Left forelimb (tissue), 1 donor: ENCODE measurements around the gene ZNF236.
"Not testable (repeated sequence)": the region's sequence is repeated elsewhere in the genome, so short reads cannot be mapped to it uniquely, and the experiment has no call there.

Experiments
- DNase-seq: peaks from one replicate; pipeline ENCODE4 v3.0.0-alpha.2; 2018; ENCODE audit warnings: low spot score

ZNF236 gene

DNA sequence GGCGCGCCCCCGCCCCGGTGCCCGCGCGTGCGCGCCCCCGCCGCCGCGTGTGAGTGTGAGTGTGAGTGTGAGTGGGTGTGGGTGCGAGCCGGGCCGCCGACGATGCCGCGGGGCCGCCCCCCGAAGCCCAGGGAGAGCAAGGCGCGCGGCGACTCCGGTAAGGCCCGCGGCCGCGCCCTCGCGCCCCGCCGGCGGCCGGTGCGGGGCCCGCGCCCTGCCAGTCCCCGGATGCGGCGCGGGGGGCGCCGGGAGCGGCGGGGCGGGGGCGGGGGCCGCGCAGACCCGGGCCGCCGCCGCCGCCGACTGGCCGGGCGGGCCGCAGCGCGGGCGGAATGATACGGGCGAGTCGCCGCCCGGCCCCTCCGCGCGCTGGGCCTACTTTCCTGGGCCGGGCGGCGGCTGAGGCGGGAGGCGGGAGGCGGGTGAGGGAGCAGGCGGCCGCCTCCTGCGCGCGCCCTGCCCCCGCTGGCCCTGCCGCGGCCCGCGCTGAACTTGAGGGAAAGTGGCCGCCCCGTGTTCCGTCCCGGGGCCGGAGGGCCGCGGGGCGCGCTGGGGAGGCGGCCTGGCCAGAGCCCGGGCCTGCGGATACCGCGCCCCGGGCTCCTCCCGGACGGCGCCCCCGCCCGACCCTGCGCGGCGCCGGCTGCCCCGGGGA lies at the start of gene ZNF236:
ZNF236 (plus strand) TSS at position 52 of the 655 bp plus-strand sequence; CDS start at position 103, 51 bp downstream.
- DNase-seq, result peak; percentile 84

DNA sequence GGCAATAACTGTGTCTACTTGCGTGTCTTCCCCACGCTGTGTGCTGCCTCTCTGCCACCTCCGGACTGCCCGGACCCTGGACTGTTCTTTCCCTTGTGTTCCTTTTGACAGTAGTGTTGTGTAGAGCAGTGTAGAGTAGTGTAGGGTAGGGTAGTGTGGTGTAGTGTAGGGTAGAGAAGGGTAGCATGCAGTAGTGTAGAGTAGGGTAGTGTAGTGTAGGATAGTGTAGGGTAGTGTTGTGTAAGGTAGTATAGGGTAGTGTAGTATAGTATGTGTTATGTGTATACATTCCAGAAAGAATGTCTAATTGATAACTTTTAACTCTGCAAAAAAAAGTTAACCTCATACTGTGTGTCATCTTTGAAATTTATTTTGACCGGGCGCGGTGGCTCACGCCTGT lies 49.7 kb upstream of the ZNF236 start:
- DNase-seq, result no peak

DNA sequence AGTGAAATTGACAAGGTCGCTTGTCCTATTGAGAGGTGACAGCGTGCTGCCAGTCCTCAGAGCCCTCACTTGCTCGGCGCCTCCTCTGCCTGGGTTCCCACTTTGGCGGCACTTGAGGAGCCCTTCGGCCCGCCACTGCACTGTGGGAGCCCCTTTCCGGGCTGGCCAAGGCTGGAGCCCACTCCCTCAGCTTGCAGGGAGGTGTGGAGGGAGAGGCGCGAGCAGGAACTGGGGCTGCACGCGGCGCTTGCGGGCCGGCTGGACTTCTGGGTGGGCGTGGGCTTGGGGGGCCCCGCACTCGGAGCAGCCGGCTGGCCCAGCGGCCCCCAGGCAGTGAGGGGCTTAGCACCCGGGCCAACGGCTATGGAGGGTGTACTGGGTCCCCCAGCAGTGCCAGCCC lies 45.3 kb upstream of the ZNF236 start:
- not testable (repeated sequence) for DNase-seq

DNA sequence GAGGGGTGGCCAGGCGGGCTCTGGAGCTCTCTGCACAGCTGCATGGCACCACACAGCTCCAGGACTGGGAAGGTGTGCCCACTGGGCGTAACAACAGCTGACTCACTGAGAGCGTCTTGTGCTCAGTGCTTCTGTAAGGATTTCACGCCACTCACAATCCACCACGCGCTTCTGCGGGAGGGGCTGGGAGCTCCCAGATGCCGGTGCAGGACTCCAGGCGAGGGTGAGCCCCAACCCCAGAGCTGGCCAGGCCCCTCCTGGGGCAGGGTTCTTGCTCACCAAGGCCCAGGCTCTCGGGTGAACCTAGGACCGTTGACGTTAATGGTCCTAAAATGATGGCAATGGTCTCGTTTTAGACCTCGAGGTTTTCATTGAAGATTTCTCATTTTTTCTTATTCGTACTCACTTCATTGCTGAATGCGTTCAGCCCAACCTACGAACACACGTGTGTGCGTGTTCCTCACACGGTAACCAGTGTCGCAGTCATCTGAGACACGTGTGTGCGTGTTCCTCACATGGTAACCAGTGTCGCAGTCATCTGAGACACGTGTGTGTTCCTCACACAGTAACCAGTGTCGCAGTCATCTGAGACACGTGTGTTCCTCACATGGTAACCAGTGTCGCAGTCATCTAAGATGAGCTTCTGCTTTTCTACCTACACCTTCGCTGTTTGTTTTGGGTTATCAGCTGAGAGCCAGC lies 38.4 kb upstream of the ZNF236 start:
- no peak for DNase-seq

DNA sequence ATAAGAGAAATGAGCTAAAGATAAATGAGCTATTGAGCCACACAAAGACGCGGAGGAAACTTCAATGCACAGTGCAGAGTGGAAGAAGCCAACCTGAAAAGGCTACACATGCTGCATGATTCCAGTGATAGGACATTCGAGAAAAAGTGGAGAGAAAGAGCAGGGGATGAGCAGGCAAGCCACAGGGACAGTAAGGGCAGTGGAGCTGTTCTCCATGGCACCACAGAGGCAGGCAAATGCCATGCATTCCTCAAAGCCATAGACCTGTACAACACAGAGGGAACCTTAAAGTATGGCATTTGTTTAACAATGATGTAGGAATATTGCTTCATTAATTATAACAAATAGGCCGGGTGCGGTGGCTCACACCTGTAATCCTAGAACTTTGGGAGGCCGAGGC lies 36.5 kb upstream of the ZNF236 start:
- DNase-seq, result no peak

DNA sequence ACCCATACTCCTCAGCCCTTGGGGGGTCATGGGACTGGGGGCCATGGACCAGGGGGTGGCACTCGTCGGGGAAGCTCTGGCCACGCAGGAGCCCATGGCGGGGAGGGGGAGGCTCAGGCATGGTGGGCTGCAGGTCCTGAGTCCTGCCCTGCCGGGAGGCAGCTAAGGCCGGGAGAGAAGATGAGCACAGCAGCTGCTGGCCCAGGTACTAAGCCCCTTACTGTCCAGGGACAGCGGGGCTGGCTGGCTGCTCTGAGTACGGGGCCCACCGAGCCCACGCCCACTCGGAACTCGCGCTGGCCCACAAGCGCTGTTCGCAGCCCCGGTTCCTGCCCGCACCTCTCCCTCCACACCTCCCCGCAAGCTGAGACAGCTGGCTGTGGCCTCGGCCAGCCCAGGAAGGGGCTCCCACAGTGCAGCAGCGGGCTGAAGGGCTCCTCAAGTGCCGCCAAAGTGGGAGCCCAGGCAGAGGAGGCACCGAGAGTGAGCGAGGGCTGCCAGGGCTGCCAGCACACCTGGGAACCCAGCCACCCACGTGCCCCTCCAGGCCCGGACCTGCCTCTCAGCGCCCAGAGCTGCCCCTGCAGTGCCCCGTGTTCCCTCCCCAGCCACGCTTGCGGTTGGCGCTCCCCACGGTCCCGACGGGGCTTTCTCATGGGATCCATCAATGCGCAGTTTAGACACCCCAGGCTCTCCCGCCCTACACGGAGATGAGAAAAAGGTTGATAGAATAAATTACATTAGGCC lies 33.6 kb upstream of the ZNF236 start:
- DNase-seq, result no peak

DNA sequence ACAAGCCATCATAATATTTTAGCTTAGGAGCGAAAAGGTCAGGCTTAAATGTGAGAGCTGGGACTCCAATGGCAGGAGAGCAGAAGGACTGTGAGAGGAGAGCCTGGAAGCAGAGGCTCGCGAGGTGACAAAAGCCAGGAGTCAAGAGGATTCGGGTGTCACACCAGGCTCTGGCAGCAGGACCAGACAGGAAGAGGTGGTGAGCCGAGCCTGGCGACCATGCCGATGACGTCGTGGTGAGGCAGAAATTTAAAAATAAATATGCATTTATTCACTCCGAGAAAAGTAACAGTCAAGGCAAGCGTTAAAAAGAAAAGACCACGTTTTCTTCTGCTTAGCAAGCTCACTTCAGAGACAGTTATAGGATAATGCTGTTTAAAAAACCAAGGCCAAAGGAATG lies 31.3 kb upstream of the ZNF236 start:
- DNase-seq, result no peak

DNA sequence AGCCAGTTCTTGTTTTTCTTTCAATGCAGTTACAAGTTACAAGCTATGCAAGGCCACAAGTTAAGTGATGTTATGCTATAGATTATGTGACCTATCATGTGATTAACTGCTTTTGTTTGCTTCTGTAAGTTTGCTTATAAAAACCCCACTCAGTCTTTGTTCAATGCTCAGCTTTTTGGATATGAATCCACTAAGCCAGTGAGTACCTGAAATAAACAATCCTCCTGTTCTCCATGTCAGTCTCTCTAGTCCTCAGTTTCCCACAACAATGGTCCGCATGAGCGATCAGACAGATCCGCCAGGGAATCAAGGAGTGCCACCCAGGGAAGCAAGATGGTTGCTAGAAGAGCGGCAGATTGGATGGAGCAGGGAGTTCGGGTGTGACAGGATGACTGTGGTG lies 30.7 kb upstream of the ZNF236 start:
- DNase-seq, result no peak

DNA sequence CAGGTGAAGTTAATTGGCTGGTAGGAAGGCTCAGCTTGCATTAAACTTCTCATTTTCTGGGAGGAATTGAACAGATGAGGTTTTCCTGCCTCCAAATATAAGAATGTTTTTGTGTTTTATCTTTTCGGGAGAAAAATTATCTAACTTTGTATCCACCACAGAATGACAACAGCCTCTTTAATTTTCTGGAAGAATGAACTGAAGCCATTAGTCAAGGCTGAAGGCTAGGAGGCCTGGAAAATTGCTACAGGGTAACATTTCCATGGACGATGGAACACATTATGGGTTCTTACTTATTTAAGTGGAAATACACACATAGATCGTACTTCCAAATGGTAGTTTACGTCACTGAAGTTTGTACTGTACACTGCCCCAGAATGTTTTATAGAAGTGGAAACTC lies 28.0 kb upstream of the ZNF236 start:
- no peak for DNase-seq

DNA sequence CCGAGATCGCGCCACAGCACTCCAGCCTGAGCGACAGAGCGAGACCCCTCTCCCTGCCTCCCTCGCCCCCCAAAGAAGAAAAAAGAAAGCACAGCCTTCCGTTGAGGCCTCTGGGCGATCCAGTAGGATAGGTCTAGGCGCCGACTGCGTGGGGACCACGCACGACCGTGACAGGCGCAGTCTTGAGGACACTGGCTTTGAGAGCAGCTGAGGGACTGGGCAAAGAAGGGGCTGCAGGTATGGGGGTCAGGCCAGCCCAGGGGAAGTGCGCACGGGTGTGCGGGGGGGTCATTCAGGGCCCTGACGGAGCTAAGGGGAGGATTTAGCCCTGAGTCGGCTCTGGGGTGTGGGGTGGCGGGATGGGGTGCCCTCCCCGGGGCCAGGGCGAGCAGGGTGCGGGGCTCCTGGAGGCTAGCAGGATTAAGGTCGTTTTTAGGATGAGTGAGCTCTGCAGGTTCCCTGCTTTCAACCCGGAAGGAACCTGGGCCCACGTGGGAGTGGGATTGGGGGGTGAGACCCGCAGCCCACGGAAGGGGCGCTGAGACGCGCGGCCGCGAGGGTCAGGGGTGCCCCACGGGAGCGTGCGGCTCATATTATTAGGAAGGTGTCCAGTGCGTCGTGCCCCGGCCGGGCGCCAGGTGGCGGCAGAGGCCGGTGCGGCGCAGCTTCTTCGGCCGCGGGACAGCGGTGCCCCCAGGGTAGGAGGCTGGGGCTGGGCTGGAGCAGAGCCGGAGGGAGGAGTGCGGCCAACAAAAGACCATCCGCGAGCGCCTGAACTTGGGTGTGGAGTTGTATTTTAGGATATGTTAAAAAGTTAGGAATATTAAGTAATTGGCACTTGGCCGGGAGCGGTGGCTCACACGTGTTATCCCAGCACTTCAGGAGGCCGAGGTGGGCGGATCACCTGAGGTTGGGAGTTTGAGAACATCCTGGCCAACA lies 20.5 kb upstream of the ZNF236 start:
- DNase-seq, result no peak

DNA sequence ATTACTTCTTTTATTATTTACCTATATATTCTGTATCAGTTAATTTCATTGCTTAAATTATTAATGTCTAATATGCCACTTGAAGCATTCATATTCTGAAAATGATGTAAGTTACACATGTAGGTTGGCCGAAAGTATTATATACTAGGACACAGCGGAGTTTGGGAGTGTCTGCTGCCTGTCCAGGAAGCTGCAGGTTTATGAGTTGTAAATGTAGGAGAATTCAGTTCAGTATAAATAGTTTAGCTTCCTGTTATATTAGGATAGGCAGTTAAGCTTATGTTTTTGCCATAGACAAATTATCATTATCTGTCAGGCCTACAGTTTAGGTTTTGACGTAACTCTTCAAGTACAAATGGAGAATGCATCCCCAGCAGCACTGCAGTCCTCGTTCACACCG lies 18.9 kb upstream of the ZNF236 start:
- DNase-seq, result no peak

DNA sequence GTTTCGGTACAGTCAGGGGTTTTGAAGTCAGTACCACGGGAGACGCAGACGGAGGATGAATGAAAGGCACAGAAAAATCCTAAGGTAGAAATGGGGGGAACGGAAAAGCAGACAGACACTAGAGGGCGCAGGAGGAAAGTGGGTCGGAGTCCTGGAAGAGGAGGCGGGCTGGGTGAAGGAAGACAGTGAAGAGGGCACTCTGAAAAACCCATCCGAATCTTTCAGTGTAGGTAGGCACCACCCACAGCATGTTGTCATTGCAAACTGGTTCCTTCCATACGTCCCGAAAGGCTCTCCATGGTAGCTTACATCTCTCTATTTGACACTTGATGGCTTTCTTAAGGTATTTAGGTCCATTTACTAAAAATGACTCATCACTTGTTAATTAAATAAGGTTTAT lies 18.5 kb upstream of the ZNF236 start:
- no peak for DNase-seq

DNA sequence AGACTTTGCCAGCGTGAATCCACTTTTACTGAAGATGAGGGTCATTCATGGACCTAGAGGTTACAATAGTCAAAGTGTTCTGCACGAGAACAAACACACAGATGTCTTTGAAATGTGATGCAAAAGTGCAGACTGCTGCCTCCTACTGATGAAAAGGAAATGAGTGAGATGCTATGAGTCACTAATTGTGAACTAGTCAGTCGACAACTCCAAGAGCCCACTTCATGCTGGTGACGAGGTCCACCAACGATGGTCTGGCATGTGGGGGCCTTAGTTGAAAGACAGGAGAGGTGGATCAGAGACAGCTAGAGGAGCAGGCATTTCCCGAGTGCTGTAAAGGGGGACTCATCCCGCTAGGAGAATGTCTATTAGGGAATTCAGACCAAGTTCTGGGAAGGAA lies 17.1 kb upstream of the ZNF236 start:
- DNase-seq, result no peak

DNA sequence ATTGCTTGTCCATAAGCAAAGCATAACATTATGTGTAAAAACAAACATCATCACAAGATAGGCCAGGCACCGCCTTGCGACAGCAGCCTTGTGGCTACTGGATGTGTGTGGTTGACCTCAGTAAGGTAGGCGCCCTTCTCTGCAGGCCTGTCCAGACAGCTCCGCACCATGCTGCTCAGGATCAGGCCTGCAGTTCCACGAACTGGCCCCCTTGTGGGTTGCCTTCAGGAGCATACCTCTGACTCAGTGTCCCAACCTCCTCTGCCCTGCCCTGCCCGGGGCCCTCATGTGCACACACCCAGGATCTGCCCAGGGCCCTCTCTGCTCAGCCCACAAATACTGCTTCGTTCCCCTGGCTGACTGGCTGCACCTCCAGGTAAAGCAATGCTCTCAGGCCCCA lies 16.1 kb upstream of the ZNF236 start:
- no peak for DNase-seq

DNA sequence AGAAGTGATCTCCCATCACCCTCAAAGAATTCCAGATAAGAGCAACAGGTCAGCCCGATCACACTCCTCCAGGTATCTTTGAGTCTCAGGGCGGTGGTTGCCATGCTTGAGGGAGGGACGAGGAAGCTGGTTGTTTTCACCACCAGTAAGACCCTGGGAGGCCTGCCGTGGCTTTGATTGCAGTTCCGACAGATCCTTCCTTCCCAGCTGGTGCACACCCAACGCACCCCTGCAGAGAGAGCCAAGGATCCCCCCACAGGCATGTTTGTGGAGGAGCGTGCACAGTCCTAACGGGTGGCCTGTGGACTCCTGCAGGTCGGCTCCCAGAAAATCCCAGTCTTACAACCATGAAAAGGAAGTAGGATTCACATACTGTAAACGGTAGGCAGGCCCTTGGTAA lies 13.8 kb upstream of the ZNF236 start:
- DNase-seq, result no peak

DNA sequence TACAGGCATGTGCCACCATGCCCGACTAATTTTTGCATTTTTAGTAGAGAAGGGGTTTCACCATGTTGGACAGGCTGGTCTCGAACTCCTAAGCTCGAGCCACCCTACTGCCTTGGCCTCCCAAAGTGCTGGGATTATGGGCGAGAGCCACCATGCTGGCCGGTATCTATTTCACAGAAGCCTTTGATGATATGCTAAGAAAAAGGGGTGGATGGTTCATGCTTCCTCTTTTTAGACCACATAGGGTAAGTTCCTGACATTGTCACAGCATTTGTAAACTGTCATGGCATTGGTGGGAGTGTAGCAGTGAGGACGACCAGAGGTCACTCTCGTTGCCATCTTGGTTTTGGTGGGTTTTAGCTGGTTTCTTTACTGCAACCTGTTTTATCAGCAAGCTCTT lies 10.8 kb upstream of the ZNF236 start:
- DNase-seq, result not testable (repeated sequence)

DNA sequence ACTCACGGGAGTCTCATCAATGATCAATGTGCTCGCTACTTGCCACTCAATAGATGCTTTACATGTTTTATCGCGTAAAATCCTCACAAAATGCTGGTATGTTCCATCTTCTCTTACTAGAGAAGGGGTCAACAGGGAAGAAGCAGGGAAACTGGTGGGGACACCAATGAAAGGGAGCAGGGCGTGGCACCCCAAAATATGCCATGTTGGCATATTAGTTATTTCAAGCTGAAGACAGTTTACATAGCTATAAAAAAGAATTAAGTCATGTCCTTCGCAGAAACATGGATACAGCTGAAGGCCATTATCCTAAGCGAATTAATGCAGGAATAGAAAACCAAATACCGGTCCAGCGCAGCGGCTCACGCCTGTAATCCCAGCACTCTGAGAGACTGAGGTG lies 8.1 kb upstream of the ZNF236 start:
- no peak for DNase-seq

DNA sequence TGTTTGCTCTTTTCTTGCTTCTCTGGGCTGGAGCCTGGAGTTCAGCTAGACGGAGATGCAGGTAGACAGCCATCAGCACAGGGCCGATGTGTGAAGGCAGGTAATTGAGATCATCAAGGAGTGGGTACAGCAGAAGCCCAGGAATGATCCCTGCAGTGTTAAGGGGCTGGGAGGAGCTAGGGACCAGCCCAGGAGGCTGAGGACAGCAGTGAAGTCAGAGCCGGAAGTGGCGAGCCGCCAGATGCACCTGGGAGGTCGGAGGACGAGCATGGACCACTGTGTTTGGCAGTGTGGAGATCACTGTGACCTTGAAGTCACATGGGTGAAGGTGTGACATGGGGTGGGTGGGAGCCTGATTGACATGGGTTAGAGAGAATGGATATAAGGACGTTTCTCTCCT lies 6.2 kb upstream of the ZNF236 start:
- DNase-seq, result no peak

DNA sequence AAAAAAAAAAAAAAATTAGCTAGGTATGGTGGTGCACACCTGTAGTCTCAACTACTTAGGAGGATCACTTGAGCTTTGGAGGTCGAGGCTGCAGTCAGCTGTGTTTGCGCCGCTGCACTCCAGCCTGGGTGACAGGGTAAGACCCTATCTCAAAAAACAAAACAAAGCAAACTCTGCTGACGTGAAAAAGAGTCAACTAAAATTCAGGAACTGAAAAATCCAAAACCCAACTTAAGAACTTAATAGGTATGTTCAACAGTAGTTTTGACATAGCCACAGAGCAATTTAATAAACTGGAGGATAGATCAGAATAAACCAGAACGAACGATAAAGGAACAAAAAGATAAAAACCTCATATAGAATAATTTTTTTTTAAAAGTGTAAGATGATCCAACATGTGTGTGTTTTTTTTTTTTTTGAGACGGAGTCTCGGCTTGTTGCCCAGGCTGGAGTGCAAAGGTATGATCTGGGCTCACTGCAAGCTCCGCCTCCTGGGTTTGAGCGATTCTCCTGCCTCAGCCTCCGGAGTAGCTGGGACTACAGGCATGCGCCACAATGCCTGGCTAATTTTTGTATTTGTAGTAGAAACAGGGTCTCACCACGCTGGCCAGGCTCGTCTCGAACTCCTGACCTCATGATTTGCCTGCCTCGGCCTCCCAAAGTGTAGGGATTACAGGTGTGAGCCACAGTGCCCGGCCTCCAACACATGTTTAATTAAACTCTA lies 4.3 kb upstream of the ZNF236 start:
- no peak for DNase-seq

DNA sequence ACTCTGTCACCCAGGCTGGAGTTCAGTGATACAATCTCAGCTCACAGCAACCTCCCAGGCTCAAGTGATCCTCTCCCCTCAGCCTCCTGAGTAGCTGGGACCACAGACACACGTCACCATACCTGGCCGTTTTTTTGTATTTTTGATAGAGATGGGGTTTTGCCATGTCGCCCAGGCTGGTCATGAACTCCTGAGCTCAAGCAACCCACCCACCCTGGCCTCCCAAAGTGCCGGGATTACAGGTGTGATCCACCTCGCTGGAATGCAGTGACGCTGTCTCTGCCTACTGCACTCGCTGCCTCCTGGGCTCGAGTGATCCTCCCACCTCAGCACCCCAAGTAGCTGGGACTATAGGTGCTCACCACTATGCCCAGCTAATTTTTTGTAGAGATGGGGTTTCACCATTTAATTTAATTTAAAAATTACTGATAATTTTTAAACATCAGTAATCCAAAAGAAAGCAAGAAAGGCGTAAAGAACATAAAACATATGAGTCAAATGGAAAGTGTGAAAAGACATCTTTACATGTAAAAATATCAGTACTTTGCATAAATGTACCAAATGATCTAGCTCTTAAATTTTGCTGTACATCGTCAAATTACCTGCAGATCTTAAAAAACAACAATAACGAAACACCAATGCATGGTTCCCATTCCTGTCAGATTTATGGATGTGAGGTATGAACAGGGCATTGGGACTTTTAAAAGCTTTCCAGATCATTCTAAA lies 2.8 kb upstream of the ZNF236 start:
- DNase-seq, result no peak

DNA sequence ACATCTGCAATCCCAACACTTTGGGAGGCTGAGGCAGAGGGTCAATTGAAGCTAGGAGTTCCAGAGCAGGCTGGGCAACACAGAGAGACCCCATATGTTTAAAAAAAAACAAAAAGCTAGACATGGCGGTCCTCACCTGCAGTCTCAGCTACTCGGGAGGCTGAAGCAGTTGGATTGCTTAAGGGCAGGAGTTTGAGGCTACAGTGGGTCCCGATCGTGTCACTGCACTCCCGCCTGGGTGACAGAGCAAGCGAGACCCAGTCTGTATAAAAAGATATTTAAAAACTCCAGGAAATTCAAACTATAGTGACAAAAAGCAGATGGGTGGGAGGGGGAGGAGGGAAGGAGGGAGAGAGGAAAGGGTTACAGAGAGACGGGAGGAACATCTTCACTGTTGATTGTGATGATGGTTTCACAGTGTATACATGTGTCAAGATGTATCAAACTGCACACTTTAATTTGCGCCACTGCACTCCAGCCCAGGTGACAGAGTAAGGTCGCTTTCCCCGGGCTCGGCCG lies 942 bp upstream of the ZNF236 start:
- no peak for DNase-seq
